Uterus (tissue), 4 donors: Measurements from ENCODE around the gene GHRL. TPM values are rescaled to one million over a fixed set of nuclear protein-coding genes. Genes with fewer than 3 reads are reported as not detected.

ENCODE experiments used
- DNase-seq, 2 donors: peaks; one replicate each; pipeline ENCODE4 v3.0.0-alpha.2; 2019 to 2020
- H3K27ac ChIP-seq, 2 donors: fragments of 200-600 bp; sonication (generic); 1 replicate in 1 of 2; 2 replicates in 1 of 2; pipeline ENCODE4 v1.5.1; 2016 to 2018
- H3K27me3 ChIP-seq, 2 donors: fragments of 200-600 bp; sonication (generic); one replicate each; pipeline ENCODE4 v1.5.1; 2018 to 2019; ENCODE audit warnings: control low read depth in 1 of 2
- H3K36me3 ChIP-seq, 2 donors: fragments of 200-600 bp; sonication (generic); one replicate each; pipeline ENCODE4 v1.5.1; 2019; ENCODE audit warnings: control low read depth in 1 of 2
- H3K4me1 ChIP-seq, 2 donors: fragments of 200-600 bp; sonication (generic); one replicate each; pipeline ENCODE4 v1.5.1; 2018 to 2019; ENCODE audit warnings: control low read depth in 1 of 2
- H3K4me3 ChIP-seq, 2 donors: fragments of 200-600 bp; sonication (generic); 1 replicate in 1 of 2; 2 replicates in 1 of 2; pipeline ENCODE4 v1.5.1; 2018 to 2019; ENCODE audit warnings: mild to moderate bottlenecking in 1 of 2
- H3K9me3 ChIP-seq, 2 donors: fragments of 200-600 bp; sonication (generic); one replicate each; pipeline ENCODE4 v1.5.1; 2019; ENCODE audit warnings: control low read depth in 1 of 2
- POLR2A ChIP-seq, 2 donors: fragments of 450-650 bp; IDR thresholded peaks; one replicate each; pipeline ENCODE4 v1.6.1; 2016; ENCODE audit warnings: antibody characterized with exemption in 2 of 2, mild to moderate bottlenecking in 1 of 2, moderate library complexity in 1 of 2
- intact Hi-C: fragments of 100-400 bp; cut with DNase I; formaldehyde crosslinking; loops from one replicate; pipeline ENCODE4 v1.15.1; 2023; ENCODE audit warnings: low total_unique reads
- total RNA-seq, 4 donors: library from RNA; depleted of rRNA in 3 of 4; stranded (reverse); fragments of >200 nt in 3 of 4; gene quantifications; one replicate each; pipeline versions ENCODE4 v1.1.0 to v1.2.4, GENCODE V29; 2014 to 2023
- TF ChIP-seq, protein P1 (sequence below), 4 experiments: fragments of 200-600 bp in 2 of 4; fragments of 450-650 bp in 2 of 4; sonication (generic) in 2 of 4; IDR thresholded peaks; one replicate each; pipeline ENCODE4 v1.5.1; 2016 to 2019; ENCODE audit warnings: antibody characterized with exemption in 4 of 4, mild to moderate bottlenecking in 2 of 4, moderate library complexity in 1 of 4
- donor health status: DM: yes; HTN: yes; CAD: no.

Gene GHRL
- total RNA-seq, 4 donors from 2014 or later = 7.9 TPM; not detected in 3

DNA sequence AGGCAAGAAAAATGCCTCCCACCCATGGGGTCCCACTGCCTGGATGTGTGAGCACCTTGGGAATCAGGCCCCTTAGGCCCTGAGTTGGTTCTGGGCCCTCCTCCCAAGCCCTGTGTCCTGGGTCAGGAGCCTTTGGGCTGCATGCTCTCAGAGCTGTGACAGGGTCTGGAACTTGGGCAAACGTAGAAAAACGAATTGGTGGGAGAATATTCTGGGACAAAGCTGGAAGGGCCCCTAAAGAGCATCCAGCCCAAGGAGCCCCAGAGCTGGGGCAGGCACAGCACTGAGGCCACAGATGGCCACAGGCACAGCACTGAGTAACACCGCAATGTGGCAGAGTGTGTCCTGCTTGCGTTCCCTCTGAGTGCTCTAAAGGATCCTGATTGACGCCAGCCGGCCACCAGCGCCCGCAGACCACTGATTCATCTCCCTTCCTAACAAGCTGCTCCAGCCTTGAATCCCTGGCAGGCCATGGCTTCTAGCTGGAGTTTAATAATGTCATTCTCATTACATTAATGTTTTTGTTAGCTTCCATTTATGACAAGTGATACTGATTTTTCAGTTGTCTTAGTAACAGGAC lies 46.7 kb upstream of the GHRL start:
- no peaks in the 10 kb centered on the region for H3K27me3 ChIP-seq
- intact Hi-C loops = no loop called here
- H3K4me1 ChIP-seq = no peaks in the 10 kb centered on the region
- H3K4me3 ChIP-seq = no peak overlapping the region
- H3K36me3 ChIP-seq = no peaks in the 10 kb centered on the region
- no peak for DNase-seq
- no peak overlapping the region for H3K27ac ChIP-seq
- TF ChIP-seq POLR2A (IDR thresholded peaks at IDR 0.05) = no peak
- TF ChIP-seq, protein P1, sequence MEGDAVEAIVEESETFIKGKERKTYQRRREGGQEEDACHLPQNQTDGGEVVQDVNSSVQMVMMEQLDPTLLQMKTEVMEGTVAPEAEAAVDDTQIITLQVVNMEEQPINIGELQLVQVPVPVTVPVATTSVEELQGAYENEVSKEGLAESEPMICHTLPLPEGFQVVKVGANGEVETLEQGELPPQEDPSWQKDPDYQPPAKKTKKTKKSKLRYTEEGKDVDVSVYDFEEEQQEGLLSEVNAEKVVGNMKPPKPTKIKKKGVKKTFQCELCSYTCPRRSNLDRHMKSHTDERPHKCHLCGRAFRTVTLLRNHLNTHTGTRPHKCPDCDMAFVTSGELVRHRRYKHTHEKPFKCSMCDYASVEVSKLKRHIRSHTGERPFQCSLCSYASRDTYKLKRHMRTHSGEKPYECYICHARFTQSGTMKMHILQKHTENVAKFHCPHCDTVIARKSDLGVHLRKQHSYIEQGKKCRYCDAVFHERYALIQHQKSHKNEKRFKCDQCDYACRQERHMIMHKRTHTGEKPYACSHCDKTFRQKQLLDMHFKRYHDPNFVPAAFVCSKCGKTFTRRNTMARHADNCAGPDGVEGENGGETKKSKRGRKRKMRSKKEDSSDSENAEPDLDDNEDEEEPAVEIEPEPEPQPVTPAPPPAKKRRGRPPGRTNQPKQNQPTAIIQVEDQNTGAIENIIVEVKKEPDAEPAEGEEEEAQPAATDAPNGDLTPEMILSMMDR (IDR thresholded peaks at IDR 0.05) = no peak
- H3K9me3 ChIP-seq = no peaks in the 10 kb centered on the region

- Histone ChIP-seq H3K4me1 (no peaks in the 10 kb centered on the region), H3K9me3 (no peaks in the 10 kb centered on the region), H3K4me3 (no peak overlapping the region), H3K36me3 (no peaks in the 10 kb centered on the region), H3K27me3 (no peaks in the 10 kb centered on the region), H3K27ac (no peak overlapping the region)
- TF ChIP-seq, protein P1 (IDR thresholded peaks at IDR 0.05) = no peak
- no peak for TF ChIP-seq POLR2A (IDR thresholded peaks at IDR 0.05)
- intact Hi-C loops = no loop called here
- no peak for DNase-seq
Measured at GRCh38 chr3:10338591-10339353, 46.0 kb upstream of the GHRL start.

GRCh38 chr3:10338164-10338470 lies 45.4 kb upstream of the GHRL start:
- no peak overlapping the region for H3K4me3 ChIP-seq
- no peaks in the 10 kb centered on the region for H3K4me1 ChIP-seq
- no peak overlapping the region for H3K27ac ChIP-seq
- intact Hi-C loops = no loop called here
- TF ChIP-seq, protein P1 (IDR thresholded peaks at IDR 0.05) = no peak
- TF ChIP-seq POLR2A (IDR thresholded peaks at IDR 0.05) = no peak
- DNase-seq = no peak
- H3K27me3 ChIP-seq = no peaks in the 10 kb centered on the region
- H3K9me3 ChIP-seq = no peaks in the 10 kb centered on the region
- H3K36me3 ChIP-seq = no peaks in the 10 kb centered on the region

DNA sequence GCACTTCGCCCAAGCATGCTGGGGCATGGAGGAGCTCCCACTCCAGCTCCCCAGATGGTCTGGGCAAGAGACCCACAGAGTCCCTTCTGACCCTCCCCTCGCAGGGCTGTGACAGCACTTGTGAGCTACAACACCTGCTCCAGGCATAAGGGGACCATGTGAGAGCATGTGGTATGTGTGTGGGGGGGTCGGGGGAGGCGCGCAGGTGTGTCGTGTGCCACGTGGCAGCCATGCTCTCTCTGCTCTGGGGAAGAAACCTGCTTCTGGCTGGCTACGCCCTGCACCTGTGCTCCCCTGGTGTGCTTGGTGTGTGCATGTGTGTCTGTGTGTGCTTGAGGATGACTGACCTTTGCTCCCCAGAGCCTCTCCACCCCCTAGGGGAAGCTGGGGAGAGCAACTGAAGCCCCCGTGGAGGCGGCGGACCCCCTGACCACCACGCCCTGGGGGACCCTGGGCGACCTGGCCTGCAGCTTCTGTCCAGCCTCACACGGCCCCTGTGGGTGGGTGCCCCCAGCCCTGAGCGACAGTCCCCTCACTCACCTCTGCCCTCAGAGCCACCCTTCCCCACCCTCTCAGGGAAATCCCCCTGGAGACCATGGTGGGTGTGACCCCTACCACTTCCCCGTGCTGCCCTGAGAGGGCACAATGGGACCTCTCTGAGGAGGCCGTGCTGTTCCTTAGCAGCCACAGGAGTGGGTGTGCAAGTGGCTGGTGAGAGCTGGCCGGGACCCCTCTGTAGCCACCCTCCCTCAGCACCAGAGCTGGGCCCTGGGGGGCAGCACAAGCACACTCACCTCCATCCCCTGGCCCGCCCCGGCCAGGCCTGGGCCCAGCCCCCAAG lies 44.8 kb upstream of the GHRL start:
- H3K36me3 ChIP-seq = no peaks in the 10 kb centered on the region
- no peak overlapping the region for H3K4me3 ChIP-seq
- H3K27ac ChIP-seq = no peak overlapping the region
- TF ChIP-seq, protein P1 (IDR thresholded peaks at IDR 0.05) = no peak
- no peak for TF ChIP-seq POLR2A (IDR thresholded peaks at IDR 0.05)
- H3K27me3 ChIP-seq = no peaks in the 10 kb centered on the region
- H3K4me1 ChIP-seq = no peaks in the 10 kb centered on the region
- intact Hi-C loops = no loop called here
- no peaks in the 10 kb centered on the region for H3K9me3 ChIP-seq
- no peak for DNase-seq

- Histone ChIP-seq H3K4me3 (no peak overlapping the region), H3K36me3 (no peaks in the 10 kb centered on the region), H3K4me1 (no peaks in the 10 kb centered on the region), H3K27me3 (no peaks in the 10 kb centered on the region), H3K27ac (no peak overlapping the region), H3K9me3 (no peaks in the 10 kb centered on the region)
- intact Hi-C loops = no loop called here
- no peak for DNase-seq
- TF ChIP-seq POLR2A (IDR thresholded peaks at IDR 0.05) = no peak
- TF ChIP-seq, protein P1 (IDR thresholded peaks at IDR 0.05) = no peak
Measured at GRCh38 chr3:10336761-10337160, 44.0 kb upstream of the GHRL start.
